HG03159 (cell line): ENCODE data around the gene DIS3L2.

Source experiments
- ATAC-seq: cut with Tn5 transposase; IDR thresholded peaks from one replicate; pipeline ENCODE4 v1.9.1; 2021; ENCODE audit warnings: mild to moderate bottlenecking, moderate library complexity; ENCODE audit not compliant: unreplicated experiment

DIS3L2 gene

DNA sequence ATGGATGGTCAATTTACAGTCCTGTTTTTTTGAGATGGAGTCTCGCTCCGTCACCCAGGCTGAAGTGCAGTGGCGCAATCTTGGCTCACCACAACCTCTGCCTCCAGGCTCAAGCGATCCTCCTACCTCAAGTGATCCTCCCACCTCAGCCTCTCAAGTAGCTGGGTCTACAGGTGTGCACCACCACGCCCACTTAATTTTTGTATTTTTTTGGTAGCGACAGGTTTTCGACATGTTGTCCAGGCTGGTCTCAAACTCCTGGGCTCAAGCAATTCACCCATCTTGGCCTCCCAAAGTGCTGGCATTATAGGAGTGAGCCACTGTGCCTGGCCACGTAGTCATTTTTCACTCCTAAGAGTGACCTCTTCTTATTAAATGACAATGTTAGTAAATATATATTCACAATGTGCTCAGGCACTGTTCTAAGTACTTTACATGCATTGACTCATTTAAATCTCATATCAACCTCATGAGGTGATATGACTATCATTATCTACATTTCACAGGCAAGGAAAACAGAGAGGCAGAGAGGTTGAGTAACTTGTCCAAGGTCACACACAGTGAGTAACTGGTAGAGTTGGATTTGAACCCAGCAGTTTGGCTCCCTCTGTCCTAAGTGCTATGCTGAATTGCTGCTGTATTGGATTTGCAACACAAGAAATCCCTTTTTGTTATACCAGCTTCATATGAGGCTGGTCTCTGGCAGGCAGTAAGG lies 5.6 kb upstream of the DIS3L2 start:
- ATAC-seq = no peak

DNA sequence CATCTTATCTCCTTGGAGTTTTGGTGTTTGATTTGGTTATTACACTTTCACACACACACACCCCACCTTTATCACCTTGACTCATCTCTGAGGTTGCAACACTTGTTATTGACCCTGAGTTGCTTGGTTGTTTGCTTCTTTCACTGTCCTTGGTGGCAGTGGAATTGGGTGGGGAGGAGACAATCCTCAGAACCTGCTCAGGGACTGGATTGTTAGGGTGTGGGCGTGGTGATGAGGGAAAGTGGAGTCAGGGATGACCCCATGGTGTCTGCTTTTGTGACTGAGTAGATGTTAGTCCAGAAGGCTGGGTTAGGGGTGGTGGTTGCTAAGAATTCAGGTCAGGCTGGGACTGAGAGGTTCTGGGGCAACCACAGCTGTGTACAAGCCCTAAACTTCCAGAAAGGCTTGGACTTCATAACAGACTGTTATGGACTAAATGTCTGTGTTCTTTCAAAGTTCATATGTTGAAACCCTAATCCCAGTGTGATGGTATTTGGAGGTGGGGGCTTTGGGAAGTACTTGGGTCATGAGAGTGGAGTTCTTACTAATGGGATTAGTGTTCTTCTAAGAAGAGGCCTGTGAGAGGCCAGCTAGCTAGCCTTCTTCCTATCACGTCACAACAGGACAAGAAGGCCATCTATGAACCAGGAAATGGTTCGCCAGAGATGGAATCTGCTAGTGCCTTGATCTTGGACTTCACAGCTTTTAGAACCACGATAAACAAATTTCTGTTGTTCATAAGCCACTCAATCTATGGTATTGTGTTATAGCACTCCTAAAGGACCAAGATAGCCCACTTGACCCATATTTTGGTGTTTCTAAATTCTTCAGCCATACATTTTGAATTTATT lies 3.4 kb upstream of the DIS3L2 start:
- no peak for ATAC-seq

DNA sequence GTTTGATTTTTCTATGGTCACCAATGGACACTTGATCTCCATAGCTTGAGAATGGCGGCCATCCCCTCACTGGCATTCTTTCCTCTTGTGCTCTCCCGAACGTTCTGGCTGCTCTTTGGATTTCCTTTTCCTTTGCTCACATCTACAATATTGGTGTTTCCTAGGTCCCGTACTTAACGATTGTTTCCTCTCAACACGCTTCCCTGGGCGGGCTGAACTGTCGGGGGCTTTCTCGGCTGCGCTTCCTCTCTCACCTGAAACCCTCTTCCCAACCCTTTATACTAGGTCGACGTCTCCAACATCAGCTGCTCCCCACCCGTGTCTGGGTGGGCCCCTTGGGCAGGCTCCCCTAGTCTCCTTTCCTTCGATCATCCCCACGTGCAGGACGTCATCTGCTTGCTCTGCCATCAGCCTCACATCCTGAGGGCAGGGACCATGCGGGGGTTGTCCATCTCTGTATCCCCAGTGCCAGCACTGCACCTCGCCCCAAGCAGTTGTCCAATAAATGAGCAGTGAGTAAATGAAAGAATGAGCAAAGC lies 634 bp upstream of the DIS3L2 start:
- no peak for ATAC-seq

DNA sequence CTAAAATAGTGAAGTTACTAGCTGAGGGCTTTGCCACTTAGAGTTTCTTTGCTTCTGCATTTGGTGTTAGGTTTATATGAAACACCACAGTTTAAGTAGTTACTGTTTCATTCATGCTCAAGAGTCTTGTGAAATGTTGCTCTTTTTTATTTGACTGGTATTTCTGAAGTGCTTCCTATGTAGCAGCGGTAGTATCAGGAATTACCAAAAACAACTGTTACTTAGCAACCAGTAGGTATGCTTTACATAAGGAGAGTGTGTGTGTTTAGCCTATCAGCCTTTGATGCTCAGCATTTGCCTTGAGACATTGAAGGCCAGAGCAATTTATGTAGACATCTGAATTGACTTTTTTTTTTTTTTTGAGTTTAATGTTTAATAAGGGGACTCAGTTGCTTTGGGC lies 3.6 kb downstream of the DIS3L2 start:
- ATAC-seq = no peak

DNA sequence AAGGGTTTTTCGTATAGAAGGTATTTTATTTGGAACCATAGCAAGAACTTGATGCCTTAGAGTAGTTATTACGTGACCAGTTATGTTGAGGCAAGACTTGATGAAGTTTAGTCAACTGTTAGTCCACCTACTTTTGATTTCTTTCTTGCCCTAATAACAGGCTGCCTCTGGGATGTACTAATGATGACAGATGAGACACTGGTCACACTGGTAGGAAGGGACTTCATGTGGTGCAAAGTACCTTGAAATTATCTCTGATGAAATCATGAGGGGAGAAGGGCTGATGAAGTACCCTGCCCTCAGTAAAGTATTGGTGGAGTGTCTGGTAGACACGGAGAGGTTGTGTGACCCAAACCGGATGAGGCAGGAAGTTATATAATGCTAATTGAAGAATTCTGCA lies 5.4 kb downstream of the DIS3L2 start:
- ATAC-seq = no peak

DNA sequence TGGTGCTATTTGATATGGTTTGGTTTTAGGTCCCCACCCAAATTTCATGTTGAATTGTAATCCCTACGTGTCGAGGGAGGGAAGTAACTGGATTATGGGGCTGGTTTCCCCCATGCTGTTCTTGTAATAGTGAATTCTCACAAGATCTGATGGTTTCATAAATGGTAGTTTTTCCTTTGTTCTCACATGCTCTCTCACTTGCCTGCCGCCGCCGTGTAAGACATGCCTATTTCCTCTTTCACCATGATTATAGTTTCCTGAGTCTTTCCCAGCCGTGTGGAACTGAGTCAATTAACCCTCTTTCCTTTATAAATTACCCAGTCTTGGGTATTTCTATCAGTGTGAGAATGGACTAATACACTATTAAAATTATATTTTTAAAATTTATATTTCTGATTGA lies 7.3 kb downstream of the DIS3L2 start:
- no peak for ATAC-seq

DNA sequence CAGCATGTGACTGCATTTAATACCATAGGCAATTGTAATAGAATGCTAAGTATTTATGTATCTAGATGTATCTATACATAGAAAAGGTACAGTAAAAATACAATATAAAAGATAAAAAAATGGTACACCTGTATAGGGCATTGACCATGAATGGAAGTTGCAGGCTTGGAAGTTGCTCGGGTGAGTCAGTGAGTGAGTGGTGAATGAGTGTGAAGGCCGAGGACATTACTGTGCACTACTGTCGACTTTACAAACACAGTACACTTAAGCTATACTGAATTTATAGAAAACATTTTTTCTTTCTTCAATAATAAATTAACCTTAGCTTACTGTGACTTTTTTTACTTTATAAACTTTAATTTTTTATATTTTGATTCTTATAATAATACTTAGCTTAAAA lies 8.9 kb downstream of the DIS3L2 start:
- ATAC-seq = no peak

DNA sequence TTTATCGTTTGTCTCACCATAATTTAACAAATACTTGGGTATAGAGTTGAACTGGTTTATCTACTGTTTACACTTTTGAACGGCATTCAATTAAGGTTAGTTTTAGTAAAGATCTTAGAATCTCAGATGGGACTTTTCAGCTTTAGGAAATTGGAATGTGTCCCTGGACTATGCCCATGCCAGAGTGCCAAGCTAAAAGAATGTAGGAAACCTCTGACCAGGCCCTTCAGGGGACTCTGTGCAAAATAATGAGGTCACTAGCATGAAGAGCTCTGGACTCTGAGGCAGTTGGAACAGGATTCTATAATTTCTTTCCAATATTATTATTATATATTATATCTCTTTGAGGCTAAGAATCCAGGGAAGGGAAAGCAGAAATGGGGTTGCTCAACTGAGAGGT lies 13.5 kb downstream of the DIS3L2 start:
- ATAC-seq = no peak

DNA sequence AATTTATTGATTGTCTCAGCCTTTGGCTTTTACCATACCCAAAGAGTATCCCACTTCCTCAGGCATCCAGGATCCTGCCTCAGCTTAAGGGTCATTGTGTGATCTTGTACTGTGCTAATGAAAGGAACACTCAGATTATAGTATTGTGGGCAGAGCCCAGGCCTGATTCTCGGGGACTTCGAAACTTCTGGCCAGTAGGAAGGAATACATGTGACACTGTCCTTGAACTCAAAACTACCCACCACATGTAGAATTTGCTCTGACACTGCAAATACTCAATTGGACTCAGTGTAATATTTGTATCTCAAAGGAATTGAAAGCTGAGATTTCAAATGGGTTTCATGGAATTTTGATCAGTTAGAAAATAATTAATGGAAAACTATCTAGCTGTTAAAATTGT lies 15.9 kb downstream of the DIS3L2 start:
- no peak for ATAC-seq

DNA sequence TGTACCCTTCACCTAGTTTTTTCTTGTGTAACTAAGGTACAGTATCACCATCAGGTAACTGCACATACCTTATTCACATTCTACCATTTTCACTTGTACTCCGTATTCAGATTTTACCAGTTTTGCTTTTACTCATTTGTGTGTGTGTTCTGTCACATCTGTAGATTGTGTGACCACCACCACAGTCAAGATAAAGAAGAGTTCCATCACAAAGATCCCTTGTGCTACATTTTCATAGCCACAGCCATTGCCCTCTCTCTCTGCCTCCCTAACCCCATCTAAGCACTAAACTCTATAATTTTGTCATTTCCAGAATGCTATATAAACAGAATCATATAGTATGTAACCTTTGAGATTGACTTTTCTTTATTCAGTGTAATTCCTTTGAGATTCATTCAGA lies 23.5 kb downstream of the DIS3L2 start:
- no peak for ATAC-seq

DNA sequence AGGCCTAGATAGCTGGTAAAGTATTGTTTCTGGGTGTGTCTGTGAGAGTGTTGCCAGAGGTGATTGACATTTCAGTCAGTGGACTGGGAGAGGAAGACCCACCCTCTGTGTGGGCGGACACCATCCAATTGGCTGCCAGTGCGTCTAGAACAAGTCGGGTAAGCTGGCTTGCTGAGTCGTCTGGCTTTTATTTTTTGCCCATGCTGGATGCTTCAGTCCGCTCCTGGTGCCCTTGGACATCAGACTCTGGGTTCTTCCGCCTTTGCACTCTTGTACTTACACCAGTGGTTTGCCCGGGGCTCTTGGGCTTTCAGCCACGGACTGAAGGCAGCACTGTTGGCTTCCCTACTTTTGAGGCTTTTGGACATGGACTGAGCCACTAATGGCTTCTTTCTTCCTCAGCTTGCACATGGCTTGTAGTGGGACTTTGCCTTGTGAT lies 24.3 kb downstream of the DIS3L2 start:
- ATAC-seq = no peak

DNA sequence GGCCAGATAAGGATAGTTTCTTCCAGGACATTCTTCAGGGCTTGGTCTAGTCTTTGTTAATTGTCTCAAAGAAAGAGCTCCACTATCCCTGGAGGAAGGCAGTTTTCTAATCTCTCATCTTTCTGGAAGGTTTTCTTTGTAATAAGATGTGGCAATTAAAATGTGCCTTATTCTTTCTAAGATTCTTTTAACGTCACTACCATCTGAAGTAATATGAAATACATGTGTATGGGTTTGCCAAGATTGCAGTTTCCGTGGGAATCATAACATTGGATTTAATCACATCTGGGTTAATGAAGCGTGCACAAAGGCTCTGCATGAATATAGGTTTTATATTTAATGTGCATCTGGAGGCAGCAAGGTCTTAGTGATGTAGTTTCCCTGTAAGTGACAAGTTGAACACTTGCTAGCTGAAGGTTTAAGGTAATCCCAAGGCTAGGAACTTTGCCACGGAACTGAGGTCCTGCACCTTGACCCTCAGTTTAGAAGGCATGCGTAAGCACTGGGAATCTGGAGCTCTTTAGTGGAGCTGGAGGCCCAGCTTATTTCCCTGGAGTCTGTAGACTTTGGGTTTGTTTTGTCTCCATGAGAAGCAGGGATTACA lies 25.7 kb downstream of the DIS3L2 start:
- no peak for ATAC-seq

DNA sequence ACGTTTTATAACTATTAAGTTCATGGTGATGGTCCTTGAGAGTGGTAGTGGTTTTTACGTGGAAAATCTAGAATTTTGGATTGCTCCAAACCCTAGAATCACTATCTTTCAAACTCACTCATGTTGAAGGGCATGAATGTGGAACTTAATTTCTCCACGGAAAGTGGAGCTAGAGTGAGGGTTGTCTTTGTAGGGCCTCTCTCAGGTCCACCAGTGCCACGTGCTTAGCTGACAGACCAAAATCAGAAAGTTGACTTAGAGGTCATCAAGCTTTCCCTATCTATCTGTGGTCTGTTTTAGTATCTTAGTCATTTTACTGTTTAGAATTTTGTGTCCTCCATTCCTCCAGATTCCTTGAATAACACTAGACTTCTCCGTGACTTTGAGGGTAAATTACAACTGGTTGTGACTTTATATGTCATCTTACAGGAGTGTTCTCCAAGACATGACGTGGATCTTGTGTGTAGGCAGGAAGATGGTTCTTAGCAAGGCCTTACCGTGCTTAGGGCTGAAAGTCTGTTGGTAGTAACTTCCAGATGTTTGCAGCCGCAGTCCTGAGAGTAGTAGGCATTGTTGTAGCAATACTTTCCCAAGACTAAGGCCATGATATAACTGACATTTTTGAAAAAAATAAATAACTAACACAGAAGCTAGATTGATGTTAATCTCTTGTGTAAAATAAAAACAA lies 26.8 kb downstream of the DIS3L2 start:
- no peak for ATAC-seq

DNA sequence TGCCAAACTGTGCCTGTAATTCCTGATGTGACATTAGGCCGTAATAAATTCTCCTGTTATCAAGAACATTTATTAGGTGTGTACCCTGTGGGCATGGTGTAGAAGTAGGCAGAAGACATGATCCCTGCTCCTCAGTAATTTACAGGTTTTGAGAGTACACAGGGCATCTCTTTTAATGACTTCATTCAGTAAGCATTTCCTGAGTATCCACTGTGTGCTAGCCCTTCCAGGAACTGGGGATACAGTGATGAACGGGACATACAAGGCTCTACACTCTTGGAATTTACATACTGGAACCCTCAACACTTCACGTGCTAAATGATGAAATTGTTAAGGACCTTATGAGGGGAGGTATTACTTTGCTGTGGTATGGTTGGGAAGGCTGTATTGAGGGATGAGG lies 30.2 kb downstream of the DIS3L2 start:
- no peak for ATAC-seq

DNA sequence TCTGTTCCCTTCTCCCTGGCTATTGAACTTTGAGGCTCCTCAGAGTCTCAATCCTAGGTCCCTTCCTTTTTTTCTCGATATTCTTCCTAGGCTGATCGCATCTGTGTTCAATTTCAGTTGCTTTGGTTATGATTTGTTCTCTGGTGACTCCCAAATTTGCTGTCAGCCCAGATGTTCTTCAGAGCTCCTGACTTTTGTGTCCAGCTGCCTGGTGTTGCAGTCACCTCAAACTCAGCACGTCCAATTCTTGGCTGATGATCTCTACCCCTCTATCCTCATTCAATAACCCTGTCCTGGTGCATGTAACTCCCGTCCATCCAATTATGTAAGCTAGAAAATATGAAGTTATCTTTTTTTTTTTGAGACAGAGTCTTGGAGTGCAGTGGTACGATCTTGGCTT lies 31.4 kb downstream of the DIS3L2 start:
- ATAC-seq = no peak

DNA sequence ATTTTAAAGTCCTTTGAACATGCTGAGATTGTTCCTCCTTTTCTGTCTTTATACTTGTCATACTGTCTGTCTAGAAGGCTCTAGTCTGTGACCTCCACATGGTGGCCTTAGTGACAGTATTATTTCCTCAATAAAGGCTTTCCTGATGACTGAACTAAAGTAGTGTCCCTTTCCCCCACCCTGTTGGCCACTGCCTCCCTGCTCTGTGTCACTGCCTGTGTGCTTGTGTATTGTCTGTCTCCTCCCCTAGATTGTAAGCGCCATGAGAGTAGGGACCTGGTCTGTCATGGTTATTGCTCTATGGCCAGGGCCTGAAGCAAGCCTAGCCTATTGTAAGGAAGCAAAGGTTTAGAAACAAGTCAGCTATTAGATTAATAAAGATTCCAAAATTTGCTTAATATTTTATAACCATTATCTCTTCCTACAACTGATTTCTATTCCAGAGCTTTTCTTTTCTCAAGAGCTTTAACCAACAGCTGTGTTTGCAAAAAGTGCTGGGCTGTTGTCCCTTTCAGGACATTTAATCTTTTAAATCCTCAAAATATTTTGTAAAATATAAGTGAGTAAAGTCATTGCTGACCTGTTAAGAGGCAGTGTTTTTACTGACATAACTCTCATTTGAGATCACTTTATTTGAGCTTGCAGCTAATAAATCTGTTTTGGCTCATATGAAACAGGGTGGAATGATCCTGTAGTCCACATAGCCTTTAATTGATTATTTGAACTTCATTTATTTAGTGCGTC lies 35.5 kb downstream of the DIS3L2 start:
- ATAC-seq = no peak

DNA sequence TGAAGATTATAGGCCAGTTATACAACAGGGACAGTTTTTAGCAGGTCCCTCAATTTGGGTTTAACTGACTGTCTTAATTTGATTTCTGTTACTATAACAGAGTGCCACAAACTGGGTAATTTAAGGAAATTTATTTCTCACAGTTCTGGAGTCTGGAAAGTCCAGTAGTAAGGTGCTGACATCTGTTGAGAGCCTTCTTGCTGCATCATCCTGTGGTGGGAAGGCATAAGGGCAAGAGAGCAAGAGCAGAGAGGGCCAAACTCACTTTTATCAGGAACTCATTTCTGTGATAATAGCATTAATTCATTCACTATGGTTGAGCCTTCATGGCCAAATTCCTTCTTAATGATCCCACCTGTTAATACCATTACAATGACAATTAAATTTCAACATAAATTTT lies 36.5 kb downstream of the DIS3L2 start:
- no peak for ATAC-seq

DNA sequence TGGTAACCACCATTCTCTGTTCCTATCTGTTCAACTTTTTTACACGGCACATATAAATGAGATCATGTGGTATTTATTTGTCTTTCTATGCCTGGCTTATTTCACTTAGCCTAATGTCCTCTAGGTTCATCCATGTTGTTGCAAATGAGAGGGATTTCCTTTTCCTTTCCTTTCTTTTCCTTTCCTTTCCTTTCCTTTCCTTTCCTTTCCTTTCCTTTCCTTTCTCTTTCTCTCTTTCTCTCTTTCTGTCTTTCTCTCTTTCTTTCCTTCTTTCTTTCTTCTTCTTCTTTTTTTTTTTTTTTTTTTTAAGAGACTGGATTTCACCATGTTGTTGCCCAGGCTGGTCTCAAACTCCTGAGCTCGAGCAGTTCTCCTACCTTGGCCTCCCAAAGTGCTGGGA lies 38.9 kb downstream of the DIS3L2 start:
- no peak for ATAC-seq

DNA sequence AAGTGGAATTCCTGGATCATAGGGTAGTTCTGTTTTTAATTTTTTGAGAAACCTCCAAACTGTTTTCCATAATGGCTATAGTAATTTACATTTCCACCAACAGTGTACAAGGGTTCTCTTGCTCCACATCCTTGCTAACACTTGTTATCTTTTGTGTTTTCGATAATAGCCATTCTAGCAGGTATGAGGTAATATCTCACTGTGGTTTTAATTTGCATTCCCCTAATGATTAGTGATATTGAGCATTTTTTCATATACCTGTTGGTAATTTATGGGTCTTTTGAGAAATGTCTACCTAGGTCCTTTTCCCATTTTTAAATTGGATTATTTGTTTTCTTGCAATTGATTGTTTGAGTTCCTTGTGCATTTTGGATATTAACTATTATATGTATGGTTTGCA lies 39.6 kb downstream of the DIS3L2 start:
- ATAC-seq = no peak

DNA sequence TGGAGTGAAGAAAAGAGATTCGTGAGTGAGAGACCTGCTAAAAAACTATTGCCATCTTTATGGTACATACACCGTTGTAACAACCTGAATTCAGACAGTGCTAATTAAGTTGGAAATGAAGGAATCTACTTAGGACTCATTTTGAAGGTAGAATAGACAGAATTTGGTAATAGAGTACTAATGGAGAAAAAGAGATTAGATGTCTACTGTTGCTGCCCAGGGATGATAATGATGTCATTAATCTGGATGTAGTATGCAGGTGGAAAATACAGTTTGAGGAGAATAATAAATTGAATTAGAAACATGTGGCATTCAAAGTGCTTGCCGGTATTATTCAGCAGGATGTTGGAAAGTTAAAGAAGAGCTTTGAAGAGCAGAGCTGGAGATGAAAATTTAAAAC lies 44.7 kb downstream of the DIS3L2 start:
- no peak for ATAC-seq
